Tibial nerve (tissue), 4 donors: Measurements from ENCODE around the gene OPCML.

ENCODE experiments used
- EP300 ChIP-seq, 2 donors: sonication (generic); formaldehyde crosslinking; IDR thresholded peaks; one replicate each; pipeline ENCODE4 v1.6.1; 2017; ENCODE audit warnings: antibody characterized with exemption in 2 of 2, mild to moderate bottlenecking in 1 of 2
- TF ChIP-seq, protein P1 (sequence below), 5 experiments: fragments of 200-600 bp in 3 of 5; fragments of 450-650 bp in 2 of 5; sonication (generic) in 3 of 5; IDR thresholded peaks; one replicate each; pipeline ENCODE4 v1.5.1; 2016 to 2019; ENCODE audit warnings: antibody characterized with exemption in 5 of 5, mild to moderate bottlenecking in 3 of 5, moderate library complexity in 2 of 5

- TF ChIP-seq, protein P1, sequence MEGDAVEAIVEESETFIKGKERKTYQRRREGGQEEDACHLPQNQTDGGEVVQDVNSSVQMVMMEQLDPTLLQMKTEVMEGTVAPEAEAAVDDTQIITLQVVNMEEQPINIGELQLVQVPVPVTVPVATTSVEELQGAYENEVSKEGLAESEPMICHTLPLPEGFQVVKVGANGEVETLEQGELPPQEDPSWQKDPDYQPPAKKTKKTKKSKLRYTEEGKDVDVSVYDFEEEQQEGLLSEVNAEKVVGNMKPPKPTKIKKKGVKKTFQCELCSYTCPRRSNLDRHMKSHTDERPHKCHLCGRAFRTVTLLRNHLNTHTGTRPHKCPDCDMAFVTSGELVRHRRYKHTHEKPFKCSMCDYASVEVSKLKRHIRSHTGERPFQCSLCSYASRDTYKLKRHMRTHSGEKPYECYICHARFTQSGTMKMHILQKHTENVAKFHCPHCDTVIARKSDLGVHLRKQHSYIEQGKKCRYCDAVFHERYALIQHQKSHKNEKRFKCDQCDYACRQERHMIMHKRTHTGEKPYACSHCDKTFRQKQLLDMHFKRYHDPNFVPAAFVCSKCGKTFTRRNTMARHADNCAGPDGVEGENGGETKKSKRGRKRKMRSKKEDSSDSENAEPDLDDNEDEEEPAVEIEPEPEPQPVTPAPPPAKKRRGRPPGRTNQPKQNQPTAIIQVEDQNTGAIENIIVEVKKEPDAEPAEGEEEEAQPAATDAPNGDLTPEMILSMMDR (IDR thresholded peaks at IDR 0.05), result no peak
- TF ChIP-seq EP300 (IDR thresholded peaks at IDR 0.05), result no peak
Observed at GRCh38 chr11:133004369-133004768, 527.9 kb downstream of the OPCML start.
